ENCODE results near the gene HDAC8. TPM values are rescaled to one million over a fixed set of nuclear protein-coding genes. Genes with fewer than 3 reads are reported as not detected.

The HDAC8 gene
- total and polyA plus RNA-seq, 9 of the 15 experiments (the other 6 are each of a cell fraction or from before 2014, with no cell fraction given) = 18.9 to 53.8 (median 28.7) TPM

GRCh38 chrX:72621625-72622485 is 49.2 kb upstream of the HDAC8 start:
- no peak for ATAC-seq
- H3K27me3 ChIP-seq (ENCODE audit: control insufficient read depth in 2 of 2, insufficient read depth in 2 of 2, low read length in 2 of 2) = no peaks in the 10 kb centered on the region
- no peak overlapping the region for H2AFZ ChIP-seq (ENCODE audit: low read depth, low read length)
- CTCF ChIA-PET (ENCODE audit: low intra/inter-chr PET ratio) = no interaction called here
- intact Hi-C loops (cut with micrococcal nuclease) (no loop called here), in situ Hi-C loops (cut with MboI) (no loop called here)
- no peak for DNase-seq (ENCODE audit: extremely low read depth in 1 of 4, low spot score in 3 of 4)
- no peak overlapping the region for H3K9ac ChIP-seq (ENCODE audit: insufficient read depth in 1 of 2, low read depth in 2 of 2, low read length in 2 of 2)
- H4K20me1 ChIP-seq (replicated peaks; ENCODE audit: control insufficient read depth, insufficient read depth, low read length) = no peaks in the 10 kb centered on the region
- H3K79me2 ChIP-seq (ENCODE audit: control insufficient read depth, insufficient read depth, low read length) = no peaks in the 10 kb centered on the region
- POLR2A ChIA-PET = no interaction called here
- no peak overlapping the region for H3K4me2 ChIP-seq (ENCODE audit: insufficient read depth, low read length)
- 54% methylated on average over 4 of the region's 4 CpGs for whole genome bisulfite sequencing (ENCODE audit: insufficient coverage, low coverage, missing lambda C conversion rate)
- H3K9me3 ChIP-seq (replicated peaks; ENCODE audit: control insufficient read depth, insufficient read depth, low read depth, low read length) = no peaks in the 10 kb centered on the region
- no peak for FAIRE-seq
- peaks cover 0 to 5% of the 10 kb centered on the region in 2 experiments; a peak in 2 of 5 replicates for H3K4me1 ChIP-seq (replicated peaks in 1 of 2; ENCODE audit: control insufficient read depth in 2 of 2, insufficient read depth in 2 of 2, low read length in 2 of 2)
- no TSS peak for BruUV-seq (replicated peaks)
- peaks cover 6% of the 10 kb centered on the region; the same call in 1 of the 3 replicates for H3K36me3 ChIP-seq (ENCODE audit: control insufficient read depth, insufficient read depth, low read length)
- H3K27ac ChIP-seq (ENCODE audit: extremely low read depth, low read depth, low read length) = no peak overlapping the region
- H3K9me1 ChIP-seq (ENCODE audit: control insufficient read depth, insufficient read depth, low read length) = no peaks in the 10 kb centered on the region
- no peak overlapping the region for H3K4me3 ChIP-seq
- no peak for TF ChIP-seq NKRF (IDR thresholded peaks at IDR 0.05; ENCODE audit: borderline replicate concordance)
- no peak for TF ChIP-seq MBD1 (CRISPR knock-in tag; IDR thresholded peaks at IDR 0.05)
- no peak for TF ChIP-seq USF1 (CRISPR knock-in tag; IDR thresholded peaks at IDR 0.05)
- TF ChIP-seq NR0B1 (IDR thresholded peaks at IDR 0.05; ENCODE audit: partially characterized antibody) = no peak
- no peak for TF ChIP-seq ZNF274 (IDR thresholded peaks at IDR 0.05; ENCODE audit: borderline replicate concordance, low read depth, low read length)
- TF ChIP-seq SFPQ (IDR thresholded peaks at IDR 0.05; ENCODE audit: low read depth, low read length) = no peak
- TF ChIP-seq ZNF77 (CRISPR knock-in tag; IDR thresholded peaks at IDR 0.05) = no peak
- TF ChIP-seq ELK1 (CRISPR knock-in tag; IDR thresholded peaks at IDR 0.05) = no peak
- no peak for TF ChIP-seq NFRKB (IDR thresholded peaks at IDR 0.05; ENCODE audit: low read depth)
- TF ChIP-seq GTF2E2 (tag; IDR thresholded peaks at IDR 0.05) = no peak
- TF ChIP-seq NFIX (CRISPR knock-in tag; IDR thresholded peaks at IDR 0.05; ENCODE audit: low read depth) = no peak
